NCI-H1417 (cell line): ENCODE measurements around the gene TNFRSF1B.

Source experiments
- DNase-seq, 3 experiments: peaks; one replicate each; lab custom pipeline; 2025; lab: John Stamatoyannopoulos, UW

The TNFRSF1B gene

GRCh38 chr1:12194666-12195216 is 27.9 kb downstream of the TNFRSF1B start:
- DNase-seq = no peak

GRCh38 chr1:12195416-12195815 is 28.6 kb downstream of the TNFRSF1B start:
- no peak for DNase-seq

- peak in 1 of 3 experiments; percentile 60 for DNase-seq
Observed at GRCh38 chr1:12196641-12197482, 30.1 kb downstream of the TNFRSF1B start.

GRCh38 chr1:12197483-12197880 is 30.7 kb downstream of the TNFRSF1B start:
- DNase-seq = no peak

GRCh38 chr1:12200208-12200607 is 33.4 kb downstream of the TNFRSF1B start:
- no peak for DNase-seq

- no peak for DNase-seq
Observed at GRCh38 chr1:12201352-12202189, 34.8 kb downstream of the TNFRSF1B start.

GRCh38 chr1:12202190-12202497 is 35.4 kb downstream of the TNFRSF1B start:
- DNase-seq = no peak

- no peak for DNase-seq
Observed at GRCh38 chr1:12202577-12202976, 35.8 kb downstream of the TNFRSF1B start.

GRCh38 chr1:12203216-12204007 is 36.6 kb downstream of the TNFRSF1B start:
- no peak for DNase-seq

GRCh38 chr1:12204140-12204539 is 37.3 kb downstream of the TNFRSF1B start:
- DNase-seq = no peak

- no peak for DNase-seq
Observed at GRCh38 chr1:12204754-12205658, 38.2 kb downstream of the TNFRSF1B start.

GRCh38 chr1:12206238-12206637 is 39.4 kb downstream of the TNFRSF1B start:
- no peak for DNase-seq

GRCh38 chr1:12206792-12207424 is 40.1 kb downstream of the TNFRSF1B start:
- peak in 2 of 3 experiments; percentile 17 to 26 for DNase-seq

GRCh38 chr1:12208271-12208670 is 41.5 kb downstream of the TNFRSF1B start:
- DNase-seq = no peak

GRCh38 chr1:12208764-12209494 is 42.1 kb downstream of the TNFRSF1B start:
- peak; percentile 59 to 85 (median 79) for DNase-seq

GRCh38 chr1:12209495-12209832 is 42.7 kb downstream of the TNFRSF1B start:
- DNase-seq = no peak

- DNase-seq = no peak
Observed at GRCh38 chr1:12215118-12215961, 48.5 kb downstream of the TNFRSF1B start.

- DNase-seq = no peak
Observed at GRCh38 chr1:12219800-12220199, 53.0 kb downstream of the TNFRSF1B start.

- DNase-seq = no peak
Observed at GRCh38 chr1:12220890-12221289, 54.1 kb downstream of the TNFRSF1B start.
